Astrocyte of the cerebellum (primary cell): ENCODE results near the gene GEMIN2.

Source experiments
- DNase-seq: peaks from one replicate; pipeline ENCODE4 v3.0.0-alpha.2; 2011; ENCODE audit warnings: low read depth
- H3K4me3 ChIP-seq: 2 replicates; pipeline ENCODE4 v1.5.1; 2011; ENCODE audit warnings: mild to moderate bottlenecking, low read depth, low read length, moderate library complexity
- CTCF ChIP-seq: IDR thresholded peaks from 2 replicates; pipeline ENCODE4 v1.5.1; 2012; ENCODE audit warnings: low read length, low read depth, moderate library complexity, mild to moderate bottlenecking; ENCODE audit errors: missing control alignments
- in situ Hi-C: cut with HindIII; loops from 2 replicates; pipeline ENCODE4 v1.10.0; 2017; ENCODE audit warnings: low sequenced_read_pairs

GEMIN2 gene

GRCh38 chr14:39173198-39173597, 59.1 kb downstream of the GEMIN2 start:
- H3K4me3 ChIP-seq: no peak overlapping the region
- no peak for DNase-seq
- TF ChIP-seq CTCF: no peak
- in situ Hi-C loops: no loop called here

DNA sequence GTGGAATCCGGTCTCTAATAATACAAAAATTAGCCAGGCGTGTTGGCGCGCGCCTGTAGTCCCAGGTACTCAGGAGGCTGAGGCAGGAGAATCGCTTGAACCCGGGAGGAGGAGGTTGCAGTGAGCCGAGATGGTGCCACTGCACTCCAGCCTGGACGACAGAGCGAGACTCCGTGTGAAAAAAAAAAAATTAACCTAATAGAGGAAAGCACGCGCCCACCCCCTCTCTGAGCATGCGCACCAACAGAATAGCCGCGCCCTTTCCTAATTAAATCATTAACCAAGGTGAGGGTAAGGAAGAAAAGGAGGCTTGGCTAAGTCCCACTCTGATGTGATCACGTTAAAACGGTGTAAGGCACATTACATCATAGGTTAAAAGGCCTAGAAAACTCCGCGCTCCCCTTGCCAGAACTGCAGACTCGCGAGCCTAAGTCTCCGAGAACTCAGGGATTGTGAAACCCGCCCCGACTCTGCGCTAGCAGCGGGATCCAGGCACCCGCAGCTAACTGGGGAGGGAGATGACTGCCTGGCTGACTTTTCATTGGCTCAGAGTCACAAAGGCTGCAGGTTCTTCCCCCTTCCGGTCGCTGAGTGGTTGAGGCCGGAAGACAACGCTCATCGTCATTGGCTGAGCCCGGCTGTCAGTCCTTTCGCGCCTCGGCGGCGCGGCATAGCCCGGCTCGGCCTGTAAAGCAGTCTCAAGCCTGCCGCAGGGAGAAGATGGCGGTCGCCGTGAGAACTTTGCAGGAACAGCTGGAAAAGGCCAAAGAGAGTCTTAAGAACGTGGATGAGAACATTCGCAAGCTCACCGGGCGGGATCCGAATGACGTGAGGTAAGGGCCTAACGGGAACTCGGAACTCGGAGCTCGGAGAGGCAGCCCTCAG, 60.7 kb downstream of the GEMIN2 start, which contains the start of gene PNN:
TSS of gene PNN (plus strand) at position 695 of the 885 bp plus-strand sequence. CDS start at position 721, 26 bp downstream.
- peak; percentile 99 for DNase-seq
- in situ Hi-C loops: no loop called here
- TF ChIP-seq CTCF: no peak

DNA sequence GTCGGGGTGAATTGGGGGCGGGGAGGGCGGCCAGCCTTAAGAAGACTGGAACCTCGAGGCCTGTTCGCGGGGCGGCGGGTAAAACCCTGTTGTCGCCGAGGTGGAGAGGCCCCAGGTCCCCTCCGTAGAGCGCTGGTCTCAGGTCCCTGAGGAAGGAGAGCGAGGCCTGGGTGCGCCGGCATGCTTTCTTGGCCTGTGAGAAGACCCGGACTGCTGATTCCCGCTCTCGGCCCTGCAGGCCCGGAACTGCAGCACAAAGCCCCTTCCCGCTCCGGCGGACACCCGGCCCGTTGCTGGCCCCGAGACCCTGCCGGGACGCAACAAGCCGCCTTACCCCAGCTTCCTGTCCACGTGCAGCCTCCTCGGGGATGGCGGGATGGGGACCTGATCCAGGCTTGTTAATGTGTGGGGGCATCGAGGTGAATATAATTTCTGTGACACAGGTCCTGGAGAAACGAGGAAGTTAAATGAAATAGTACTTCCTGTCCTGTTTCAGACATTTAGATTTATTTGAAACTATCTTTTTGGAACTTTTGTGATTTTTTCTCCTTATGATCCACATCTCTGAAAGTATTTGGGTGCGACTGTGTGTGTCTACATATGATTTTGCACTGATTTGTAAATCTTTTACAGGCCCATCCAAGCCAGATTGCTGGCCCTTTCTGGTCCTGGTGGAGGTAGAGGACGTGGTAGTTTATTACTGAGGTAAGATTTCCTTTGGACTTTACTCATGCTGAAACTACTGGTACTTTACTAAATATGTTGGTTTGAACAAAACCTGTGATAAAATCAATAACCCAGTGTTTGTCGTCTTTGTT, 61.5 kb downstream of the GEMIN2 start:
- in situ Hi-C loops: no loop called here
- peak overlapping the region; percentile 96 for H3K4me3 ChIP-seq
- DNase-seq: no peak
- no peak for TF ChIP-seq CTCF

More for the DNA sequence above, 60.7 kb downstream of the GEMIN2 start, which contains the start of gene PNN:
- H3K4me3 ChIP-seq: peak within 1 kb of the TSS; percentile 96

DNA sequence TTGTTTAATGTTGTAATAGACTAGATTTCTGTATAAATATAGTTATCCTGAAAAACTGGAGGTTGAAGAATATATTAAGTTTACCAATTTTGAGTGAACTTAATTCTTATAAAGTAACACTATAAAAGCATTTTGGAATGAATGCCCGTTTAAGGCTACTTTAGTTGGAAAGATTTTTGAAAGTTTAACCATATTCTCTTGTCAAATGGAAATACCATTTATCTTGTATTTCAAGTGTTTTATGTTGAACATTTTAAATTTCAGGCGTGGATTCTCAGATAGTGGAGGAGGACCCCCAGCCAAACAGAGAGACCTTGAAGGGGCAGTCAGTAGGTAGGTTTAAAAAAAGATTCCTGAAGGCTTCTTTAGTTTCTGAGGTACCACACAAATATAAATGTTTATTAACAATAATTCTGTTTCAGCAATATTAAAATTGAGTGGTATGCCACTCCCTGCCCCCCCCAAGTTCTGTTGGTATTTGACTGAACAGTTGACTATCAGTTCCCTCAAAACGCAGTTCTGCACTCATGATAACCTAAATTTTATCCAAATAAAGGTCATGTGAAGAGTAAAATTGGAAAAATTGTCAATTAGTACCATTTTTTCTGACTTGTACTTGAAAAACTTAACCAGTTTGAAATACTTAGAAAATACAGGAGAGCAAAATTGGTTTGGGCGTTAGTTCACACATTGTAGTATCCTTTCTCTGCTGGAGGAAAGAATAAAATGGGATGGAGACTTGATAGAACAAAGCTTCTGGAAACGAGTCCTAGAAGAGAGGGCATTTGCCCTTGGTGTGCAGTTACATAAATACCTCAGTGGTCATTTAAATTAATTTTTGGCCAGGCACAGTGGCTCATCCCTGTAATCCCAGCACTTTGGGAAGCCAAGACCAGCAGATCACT, 62.4 kb downstream of the GEMIN2 start:
- peak overlapping the region; percentile 96 for H3K4me3 ChIP-seq
- in situ Hi-C loops: no loop called here
- TF ChIP-seq CTCF: no peak
- no peak for DNase-seq

- DNase-seq: no peak
- no peak overlapping the region for H3K4me3 ChIP-seq
- no peak for TF ChIP-seq CTCF
- in situ Hi-C loops: no loop called here
Observed at GRCh38 chr14:39177168-39177545, 63.0 kb downstream of the GEMIN2 start.

GRCh38 chr14:39179042-39179441, 64.9 kb downstream of the GEMIN2 start:
- no peak overlapping the region for H3K4me3 ChIP-seq
- in situ Hi-C loops: no loop called here
- no peak for TF ChIP-seq CTCF
- no peak for DNase-seq
